ENCODE data around the gene KLC1. TPM values are rescaled to one million over a fixed set of nuclear protein-coding genes. Genes with fewer than 3 reads are reported as not detected.
"Not testable (repeated sequence)": the region's sequence is repeated elsewhere in the genome, so short reads cannot be mapped to it uniquely, and the experiment has no call there.

Gene KLC1
- total RNA-seq, 1 donor from 2014 or later, result 169 TPM

- Mint-ChIP-seq H3K4me1 (ENCODE audit: low read depth) (peaks cover 22% of the 10 kb centered on the region), H3K9me3 (no peaks in the 10 kb centered on the region), H3K27ac (peak overlapping the region; percentile 83), H3K4me3 (ENCODE audit: low read depth) (peak overlapping the region; percentile 82), H3K36me3 (ENCODE audit: low read depth) (peaks cover 8% of the 10 kb centered on the region), H3K27me3 (ENCODE audit: low read depth) (no peaks in the 10 kb centered on the region)
- intact Hi-C loops (cut with micrococcal nuclease), result loop anchor here (5.0 to 10.0 kb wide), 2 partner anchors 87 to 294 kb away; partner anchors contain the start of genes XRCC3 and ZFYVE21
- no peak for DNase-seq (ENCODE audit: low spot score)
These were observed 759 bp upstream of the KLC1 start for GRCh38 chr14:103628221-103628683.

GRCh38 chr14:103629503-103630121 is 601 bp downstream of the KLC1 start:
- Mint-ChIP-seq H3K4me3 (ENCODE audit: low read depth) (peak overlapping the region; percentile 86), H3K36me3 (ENCODE audit: low read depth) (peaks cover 13% of the 10 kb centered on the region), H3K4me1 (ENCODE audit: low read depth) (peaks cover 30% of the 10 kb centered on the region), H3K9me3 (no peaks in the 10 kb centered on the region), H3K27ac (peak overlapping the region; percentile 63), H3K27me3 (ENCODE audit: low read depth) (no peaks in the 10 kb centered on the region)
- intact Hi-C loops (cut with micrococcal nuclease), result loop anchor here (1.0 to 10.0 kb wide), 4 partner anchors 67 to 293 kb away; partner anchors contain the start of genes BAG5, COA8, MARK3 and XRCC3
- peak; percentile 41 for DNase-seq (ENCODE audit: low spot score)

GRCh38 chr14:103630364-103631108 is 1.5 kb downstream of the KLC1 start:
- no peak overlapping the region for H3K27ac Mint-ChIP-seq
- peak overlapping the region; percentile 85 for H3K4me3 Mint-ChIP-seq (ENCODE audit: low read depth)
- H3K36me3 Mint-ChIP-seq (ENCODE audit: low read depth), result peaks cover 13% of the 10 kb centered on the region
- intact Hi-C loops (cut with micrococcal nuclease), result loop anchor here (10.0 kb wide), 1 partner anchor 246 kb away; the partner anchor contains the start of gene MARK3
- H3K9me3 Mint-ChIP-seq, result no peaks in the 10 kb centered on the region
- H3K4me1 Mint-ChIP-seq (ENCODE audit: low read depth), result peaks cover 32% of the 10 kb centered on the region
- no peak for DNase-seq (ENCODE audit: low spot score)
- no peaks in the 10 kb centered on the region for H3K27me3 Mint-ChIP-seq (ENCODE audit: low read depth)

GRCh38 chr14:103633391-103633790 is 4.4 kb downstream of the KLC1 start:
- intact Hi-C loops (cut with micrococcal nuclease), result loop anchor here (10.0 kb wide), 1 partner anchor 249 kb away; the partner anchor contains the start of gene MARK3
- Mint-ChIP-seq H3K9me3 (no peaks in the 10 kb centered on the region), H3K4me1 (ENCODE audit: low read depth) (peaks cover 37% of the 10 kb centered on the region), H3K27me3 (ENCODE audit: low read depth) (no peaks in the 10 kb centered on the region), H3K27ac (no peak overlapping the region), H3K4me3 (ENCODE audit: low read depth) (no peak overlapping the region), H3K36me3 (ENCODE audit: low read depth) (peaks cover 21% of the 10 kb centered on the region)
- DNase-seq (ENCODE audit: low spot score), result no peak

GRCh38 chr14:103634156-103634555 is 5.1 kb downstream of the KLC1 start:
- Mint-ChIP-seq H3K36me3 (ENCODE audit: low read depth) (peaks cover 23% of the 10 kb centered on the region), H3K4me1 (ENCODE audit: low read depth) (peaks cover 37% of the 10 kb centered on the region), H3K9me3 (no peaks in the 10 kb centered on the region), H3K27me3 (ENCODE audit: low read depth) (no peaks in the 10 kb centered on the region), H3K4me3 (ENCODE audit: low read depth) (no peak overlapping the region), H3K27ac (no peak overlapping the region)
- intact Hi-C loops (cut with micrococcal nuclease), result loop anchor here (10.0 kb wide), 1 partner anchor 249 kb away; the partner anchor contains the start of gene MARK3
- DNase-seq (ENCODE audit: low spot score), result no peak

- no peaks in the 10 kb centered on the region for H3K27me3 Mint-ChIP-seq (ENCODE audit: low read depth)
- no peak overlapping the region for H3K27ac Mint-ChIP-seq
- peaks cover 15% of the 10 kb centered on the region for H3K36me3 Mint-ChIP-seq (ENCODE audit: low read depth)
- intact Hi-C loops (cut with micrococcal nuclease), result loop anchor here (10.0 kb wide), 1 partner anchor 254 kb away; the partner anchor contains the start of gene MARK3
- H3K4me3 Mint-ChIP-seq (ENCODE audit: low read depth), result no peak overlapping the region
- H3K4me1 Mint-ChIP-seq (ENCODE audit: low read depth), result peaks cover 23% of the 10 kb centered on the region
- DNase-seq (ENCODE audit: low spot score), result no peak
- no peaks in the 10 kb centered on the region for H3K9me3 Mint-ChIP-seq
These were observed 9.6 kb downstream of the KLC1 start for GRCh38 chr14:103638594-103638993.

- H3K4me3 Mint-ChIP-seq (ENCODE audit: low read depth), result no peak overlapping the region
- no peaks in the 10 kb centered on the region for H3K27me3 Mint-ChIP-seq (ENCODE audit: low read depth)
- H3K36me3 Mint-ChIP-seq (ENCODE audit: low read depth), result peaks cover 10% of the 10 kb centered on the region
- peaks cover 6% of the 10 kb centered on the region for H3K4me1 Mint-ChIP-seq (ENCODE audit: low read depth)
- no peak for DNase-seq (ENCODE audit: low spot score)
- no peak overlapping the region for H3K27ac Mint-ChIP-seq
- intact Hi-C loops (cut with micrococcal nuclease), result no loop called here
- H3K9me3 Mint-ChIP-seq, result no peaks in the 10 kb centered on the region
These were observed 12.2 kb downstream of the KLC1 start for GRCh38 chr14:103641161-103641560.

GRCh38 chr14:103646189-103646588 is 17.2 kb downstream of the KLC1 start:
- no peaks in the 10 kb centered on the region for H3K9me3 Mint-ChIP-seq
- H3K36me3 Mint-ChIP-seq (ENCODE audit: low read depth), result no peaks in the 10 kb centered on the region
- intact Hi-C loops (cut with micrococcal nuclease), result no loop called here
- peaks cover 1% of the 10 kb centered on the region for H3K4me1 Mint-ChIP-seq (ENCODE audit: low read depth)
- DNase-seq (ENCODE audit: low spot score), result no peak
- H3K27me3 Mint-ChIP-seq (ENCODE audit: low read depth), result no peaks in the 10 kb centered on the region
- no peak overlapping the region for H3K27ac Mint-ChIP-seq
- no peak overlapping the region for H3K4me3 Mint-ChIP-seq (ENCODE audit: low read depth)

GRCh38 chr14:103649001-103649400 is 20.0 kb downstream of the KLC1 start:
- Mint-ChIP-seq H3K27me3 (ENCODE audit: low read depth) (no peaks in the 10 kb centered on the region), H3K4me1 (ENCODE audit: low read depth) (peaks cover 3% of the 10 kb centered on the region), H3K4me3 (ENCODE audit: low read depth) (no peak overlapping the region), H3K36me3 (ENCODE audit: low read depth) (peaks cover 5% of the 10 kb centered on the region), H3K9me3 (no peaks in the 10 kb centered on the region), H3K27ac (no peak overlapping the region)
- no peak for DNase-seq (ENCODE audit: low spot score)
- intact Hi-C loops (cut with micrococcal nuclease), result no loop called here

- no peak for DNase-seq (ENCODE audit: low spot score)
- Mint-ChIP-seq H3K4me3 (ENCODE audit: low read depth) (no peak overlapping the region), H3K27me3 (ENCODE audit: low read depth) (no peaks in the 10 kb centered on the region), H3K36me3 (ENCODE audit: low read depth) (peaks cover 12% of the 10 kb centered on the region), H3K4me1 (ENCODE audit: low read depth) (peaks cover 3% of the 10 kb centered on the region), H3K27ac (no peak overlapping the region), H3K9me3 (no peaks in the 10 kb centered on the region)
- intact Hi-C loops (cut with micrococcal nuclease), result no loop called here
These were observed 21.2 kb downstream of the KLC1 start for GRCh38 chr14:103650213-103650612.

- Mint-ChIP-seq H3K4me1 (ENCODE audit: low read depth) (peaks cover 3% of the 10 kb centered on the region), H3K9me3 (no peaks in the 10 kb centered on the region), H3K4me3 (ENCODE audit: low read depth) (no peak overlapping the region), H3K27me3 (ENCODE audit: low read depth) (no peaks in the 10 kb centered on the region), H3K36me3 (ENCODE audit: low read depth) (peaks cover 23% of the 10 kb centered on the region), H3K27ac (no peak overlapping the region)
- DNase-seq (ENCODE audit: low spot score), result no peak
- intact Hi-C loops (cut with micrococcal nuclease), result no loop called here
These were observed 22.6 kb downstream of the KLC1 start for GRCh38 chr14:103651585-103651984.

- intact Hi-C loops (cut with micrococcal nuclease), result no loop called here
- peaks cover 31% of the 10 kb centered on the region for H3K36me3 Mint-ChIP-seq (ENCODE audit: low read depth)
- H3K27ac Mint-ChIP-seq, result no peak overlapping the region
- no peak for DNase-seq (ENCODE audit: low spot score)
- no peak overlapping the region for H3K4me3 Mint-ChIP-seq (ENCODE audit: low read depth)
- peaks cover 3% of the 10 kb centered on the region for H3K4me1 Mint-ChIP-seq (ENCODE audit: low read depth)
- H3K9me3 Mint-ChIP-seq, result no peaks in the 10 kb centered on the region
- H3K27me3 Mint-ChIP-seq (ENCODE audit: low read depth), result no peaks in the 10 kb centered on the region
These were observed 23.8 kb downstream of the KLC1 start for GRCh38 chr14:103652806-103653205.

GRCh38 chr14:103653336-103653735 is 24.3 kb downstream of the KLC1 start:
- H3K4me1 Mint-ChIP-seq (ENCODE audit: low read depth); H3K27me3 Mint-ChIP-seq (ENCODE audit: low read depth); H3K9me3 Mint-ChIP-seq; H3K4me3 Mint-ChIP-seq (ENCODE audit: low read depth); H3K27ac Mint-ChIP-seq; DNase-seq (ENCODE audit: low spot score); intact Hi-C loops (cut with micrococcal nuclease): not testable (repeated sequence)
- peaks cover 35% of the 10 kb centered on the region for H3K36me3 Mint-ChIP-seq (ENCODE audit: low read depth)
